HepG2 (cell line): ENCODE results near the gene AFAP1L2. TPM values are rescaled to one million over a fixed set of nuclear protein-coding genes. Genes with fewer than 3 reads are reported as not detected.

Source experiments
- ATAC-seq: fragments of 200-7000 bp; cut with Tn5 transposase; 3 replicates; pipeline ENCODE4 v1.9.1; 2020; ENCODE audit warnings: mild to moderate bottlenecking, moderate library complexity
- BruUV-seq: library from RNA; stranded (reverse); fragments of 400-500 nt; replicated peaks from 2 replicates; lab custom pipeline; 2021; lab: Mats Ljungman, UMichigan
- CTCF ChIA-PET: fragments of 300-600 bp; formaldehyde crosslinking; extraction: SDS; loops from one replicate; lab custom pipeline; 2021; ENCODE audit warnings: low total read pairs, inconsistent platforms, low intra/inter-chr PET ratio; lab: Yijun Ruan, JAX
- POLR2A ChIA-PET: fragments of 350-600 bp; sonication (Branson Sonifier 250); formaldehyde crosslinking; loops from one replicate; lab custom pipeline; 2020; ENCODE audit warnings: antibody characterized with exemption, inconsistent platforms; lab: Yijun Ruan, JAX
- DNase-seq: peaks from one replicate; pipeline ENCODE4 v3.0.0-alpha.2; 2015; ENCODE audit warnings: low spot score
- FAIRE-seq: peaks from 3 replicates; lab custom pipeline; 2011; peaks lifted over from hg19 to GRCh38; lab: Jason Lieb, UNC
- H2AFZ ChIP-seq: one replicate; pipeline ENCODE4 v1.6.1; 2011; ENCODE audit warnings: low read length, inconsistent platforms
- H3K27ac ChIP-seq: fragments of 300-600 bp; 3 replicates; pipeline ENCODE4 v1.8.0; 2011; ENCODE audit warnings: mixed run types, mild to moderate bottlenecking, mixed read lengths, low read length, inconsistent platforms; ENCODE audit not compliant: insufficient read depth; ENCODE audit errors: extremely low read length
- H3K27me3 ChIP-seq, 2 experiments: fragments of 200-600 bp in 1 of 2; 2 replicates in 1 of 2; 3 replicates in 1 of 2; pipeline versions ENCODE4 v1.6.0 to v1.8.0; 2011; ENCODE audit warnings: low read length in 2 of 2, mild to moderate bottlenecking in 2 of 2, moderate library complexity in 2 of 2, inconsistent platforms in 1 of 2; ENCODE audit not compliant: insufficient read depth in 2 of 2, control insufficient read depth in 1 of 2
- H3K36me3 ChIP-seq, 2 experiments: fragments of 200-600 bp in 1 of 2; replicated peaks in 1 of 2; 2 replicates in 1 of 2; 3 replicates in 1 of 2; pipeline versions ENCODE4 v1.5.1 to v1.8.0; 2011; ENCODE audit warnings: low read length in 2 of 2, inconsistent platforms in 1 of 2; ENCODE audit not compliant: insufficient read depth in 2 of 2, control insufficient read depth in 1 of 2
- H3K4me1 ChIP-seq: 2 replicates; pipeline ENCODE4 v1.5.1; 2012; ENCODE audit warnings: low read length, inconsistent platforms; ENCODE audit not compliant: insufficient read depth
- H3K4me2 ChIP-seq: 2 replicates; pipeline ENCODE4 v1.6.0; 2011; ENCODE audit warnings: low read depth, low read length, inconsistent platforms
- H3K4me3 ChIP-seq, 3 experiments: fragments of 200-600 bp in 1 of 3; sonication (generic), shearing (Covaris generic) in 1 of 3; replicated peaks in 1 of 3; 2 replicates each; pipeline ENCODE4 v1.5.1; 2011 to 2016; ENCODE audit warnings: low read length in 3 of 3, inconsistent platforms in 2 of 3, low read depth in 2 of 3, mild to moderate bottlenecking in 2 of 3, control low read depth in 1 of 3, mixed read lengths in 1 of 3; ENCODE audit not compliant: insufficient read depth in 1 of 3
- H3K79me2 ChIP-seq: one replicate; pipeline ENCODE4 v1.6.1; 2011; ENCODE audit warnings: low read length, inconsistent platforms; ENCODE audit not compliant: insufficient read depth
- H3K9ac ChIP-seq: 2 replicates; pipeline ENCODE4 v1.6.0; 2011; ENCODE audit warnings: mild to moderate bottlenecking, low read depth, low read length, inconsistent platforms; ENCODE audit not compliant: insufficient read depth
- H3K9me3 ChIP-seq: 2 replicates; pipeline ENCODE4 v1.5.1; 2012; ENCODE audit warnings: mild to moderate bottlenecking, low read length
- H4K20me1 ChIP-seq: 2 replicates; pipeline ENCODE4 v1.6.0; 2011; ENCODE audit warnings: inconsistent platforms, mild to moderate bottlenecking, low read length, moderate library complexity; ENCODE audit not compliant: insufficient read depth
- ATF7 ChIP-seq, 2 experiments: fragments of 450-650 bp in 1 of 2; sonication (generic) in 1 of 2; formaldehyde crosslinking in 1 of 2; IDR thresholded peaks; 2 replicates each; pipeline versions ENCODE4 v1.4.0 to v1.6.1; 2016 to 2020; ENCODE audit warnings: antibody characterized with exemption in 1 of 2, mild to moderate bottlenecking in 1 of 2, missing genetic modification reagents in 1 of 2
- NFIC ChIP-seq: IDR thresholded peaks from 2 replicates; pipeline ENCODE4 v1.6.1; 2012; ENCODE audit warnings: mild to moderate bottlenecking, low read length, inconsistent platforms
- NFYB ChIP-seq: sonication (generic); formaldehyde crosslinking; IDR thresholded peaks from 2 replicates; pipeline ENCODE4 v1.4.0; 2020; ENCODE audit warnings: missing genetic modification reagents
- RAD21 ChIP-seq: fragments of 450-650 bp; formaldehyde crosslinking; IDR thresholded peaks from 2 replicates; pipeline ENCODE4 v1.5.0; 2020; ENCODE audit warnings: mild to moderate bottlenecking
- RFX1 ChIP-seq: fragments of 450-650 bp; IDR thresholded peaks from 2 replicates; pipeline ENCODE4 v1.6.1; 2017
- TGIF2 ChIP-seq: IDR thresholded peaks from 2 replicates; pipeline ENCODE4 v1.6.1; 2016; ENCODE audit warnings: control low read depth, missing compliant biosample characterization
- ZBTB37 ChIP-seq: sonication (generic); formaldehyde crosslinking; IDR thresholded peaks from 2 replicates; pipeline ENCODE4 v1.4.0; 2020; ENCODE audit warnings: mild to moderate bottlenecking, missing genetic modification reagents
- ZNF124 ChIP-seq: sonication (generic); formaldehyde crosslinking; IDR thresholded peaks from 2 replicates; pipeline ENCODE4 v1.4.0; 2020; ENCODE audit warnings: missing genetic modification reagents
- WGBS: methylation state at CpG from one replicate; pipeline ENCODE4 v1.1.6; 2017; ENCODE audit warnings: low lambda C conversion rate; 5-methylcytosine and 5-hydroxymethylcytosine counted together
- in situ Hi-C: cut with HindIII; loops from 2 replicates; pipeline ENCODE4 v1.10.0; 2017; ENCODE audit warnings: low pct_unique_long_range_greater_than_20kb; ENCODE audit not compliant: extremely low pct_ligation_motif_present
- intact Hi-C: fragments of 100-400 bp; cut with micrococcal nuclease; formaldehyde crosslinking; loops from one replicate; pipeline ENCODE4 v1.10.0; 2022; ENCODE audit not compliant: unreplicated experiment
- polyA plus RNA-seq, 8 experiments: library from polyadenylated mRNA; depleted of rRNA in 3 of 8; stranded (reverse) in 7 of 8; unstranded in 1 of 8; fragments of >200 nt; fragmentation: Illumina TruSeq in 4 of 8; extraction: Trizol in 4 of 8; gene quantifications; 2 replicates each; pipeline versions ENCODE4 v1.2.1 to v1.2.3, GENCODE V29; 2011 to 2016; ENCODE audit warnings: low read depth in 4 of 8, missing spikeins in 1 of 8, mixed read lengths in 1 of 8; ENCODE audit not compliant: insufficient read depth in 1 of 8
- total RNA-seq, 5 experiments: library from RNA; depleted of rRNA; stranded (reverse); fragments of >200 nt; fragmentation: Illumina TruSeq; extraction: Trizol; gene quantifications; 2 replicates each; pipeline ENCODE4 v1.2.3, GENCODE V29; 2016; ENCODE audit warnings: low read depth in 1 of 5

AFAP1L2 gene
- total and polyA plus RNA-seq, 2 of the 13 experiments (the other 11 are each of a cell fraction or from before 2014, with no cell fraction given), result not detected

DNA sequence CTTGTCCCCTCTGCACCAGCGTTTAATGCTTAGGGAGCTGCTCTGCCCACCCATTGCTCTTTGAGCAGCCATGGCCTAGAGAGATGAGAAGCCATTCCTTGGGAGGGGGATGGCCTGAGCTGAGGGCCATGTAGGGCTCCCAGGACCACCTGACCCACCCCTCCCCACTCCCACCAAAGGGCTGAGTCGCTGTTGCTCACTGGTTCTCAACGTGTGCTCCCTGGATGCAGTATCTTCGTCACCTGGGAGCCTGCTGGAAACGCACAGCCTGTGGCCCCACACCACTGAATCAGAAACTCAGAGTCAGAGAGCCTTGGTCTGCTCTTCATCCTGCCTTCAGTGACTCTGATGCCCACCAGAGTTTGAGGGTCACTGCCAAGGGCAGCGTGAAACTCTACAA is 128.2 kb downstream of the AFAP1L2 start:
- Histone ChIP-seq H3K9ac (no peak overlapping the region), H3K27me3 (peaks cover 4 to 22% of the 10 kb centered on the region in 2 experiments; a peak in 3 of 5 replicates), H4K20me1 (no peaks in the 10 kb centered on the region), H3K9me3 (no peaks in the 10 kb centered on the region), H3K36me3 (no peaks in the 10 kb centered on the region), H3K4me3 (no peak overlapping the region), H3K79me2 (no peaks in the 10 kb centered on the region), H3K27ac (no peak overlapping the region), H3K4me1 (0 out of 2 replicates have a peak, but pooled peaks cover 4% of the 10 kb centered on the region), H2AFZ (no peak overlapping the region), H3K4me2 (no peak overlapping the region)
- no peak for FAIRE-seq
- CTCF ChIA-PET, result no interaction called here
- intact Hi-C loops, result no loop called here
- no peak for DNase-seq
- in situ Hi-C loops, result no loop called here
- no TSS peak for BruUV-seq
- WGBS, result 39% methylated on average over 3 of the region's 6 CpGs
- no peak for ATAC-seq
- no peak for TF ChIP-seq ZNF124 (CRISPR knock-in tag)
- TF ChIP-seq NFYB (CRISPR knock-in tag), result no peak
- TF ChIP-seq RAD21, result no peak
- no peak for TF ChIP-seq TGIF2
- no peak for TF ChIP-seq RFX1
- no peak for TF ChIP-seq ZBTB37 (CRISPR knock-in tag)
- POLR2A ChIA-PET, result no interaction called here

DNA sequence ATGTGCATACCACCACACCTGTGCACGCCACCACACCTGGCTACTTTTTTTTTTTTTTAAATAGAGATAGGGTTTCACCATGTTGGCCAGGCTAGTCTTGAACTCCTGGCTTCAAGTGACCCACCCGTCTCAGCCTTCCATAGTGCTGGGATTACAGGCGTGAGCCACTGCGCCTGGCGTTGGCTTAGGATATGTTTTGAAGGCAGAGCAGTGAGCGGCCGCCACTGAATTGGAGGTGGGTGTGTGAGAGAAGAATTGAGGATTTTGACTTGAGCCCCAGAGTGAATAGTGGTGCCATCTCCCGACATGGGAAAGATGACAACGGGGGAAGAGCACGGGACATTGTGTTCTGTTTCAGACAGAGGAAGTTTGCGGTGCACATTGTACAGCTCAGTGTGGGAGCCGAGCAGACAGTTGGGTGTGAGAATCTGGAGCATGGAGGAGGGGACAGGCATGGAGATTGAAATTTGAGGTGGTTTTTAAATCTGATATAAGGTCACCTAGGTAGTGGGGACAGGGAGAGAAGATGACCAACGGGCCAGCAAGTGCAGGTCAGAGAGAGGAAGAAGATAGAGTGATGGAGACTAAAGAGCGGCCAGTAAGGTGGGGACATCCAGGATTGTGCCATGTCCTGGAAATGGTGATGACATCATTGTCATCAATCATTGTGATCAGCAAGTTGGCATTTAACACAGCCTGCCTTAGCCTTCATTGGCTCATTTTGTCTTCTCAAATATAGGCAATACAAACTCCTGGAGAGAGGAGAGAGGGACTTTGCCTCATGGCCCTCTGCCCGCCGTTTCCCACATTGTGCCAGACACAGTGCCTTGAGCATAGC is 129.5 kb downstream of the AFAP1L2 start:
- no peak overlapping the region for H2AFZ ChIP-seq
- H3K36me3 ChIP-seq, result no peaks in the 10 kb centered on the region
- intact Hi-C loops, result no loop called here
- DNase-seq, result no peak
- no peaks in the 10 kb centered on the region for H3K79me2 ChIP-seq
- H3K4me3 ChIP-seq, result no peak overlapping the region
- no peaks in the 10 kb centered on the region for H4K20me1 ChIP-seq
- no peak overlapping the region for H3K27ac ChIP-seq
- H3K4me1 ChIP-seq, result 0 out of 2 replicates have a peak, but pooled peaks cover 6% of the 10 kb centered on the region
- TF ChIP-seq ATF7 (IDR thresholded peaks at IDR 0.05) (peak; percentile 89), ATF7 (CRISPR knock-in tag; IDR thresholded peaks at IDR 0.05) (no peak), NFIC (no peak)
- TF ChIP-seq, all 625 proteins: peak for 1
- Histone ChIP-seq H3K9ac (no peak overlapping the region), H3K4me2 (no peak overlapping the region), H3K27me3 (peaks cover 4 to 20% of the 10 kb centered on the region in 2 experiments; a peak in 3 of 5 replicates), H3K9me3 (no peaks in the 10 kb centered on the region)
- BruUV-seq, result no TSS peak
- FAIRE-seq (no peak), ATAC-seq (no peak)
- 53% methylated on average over 14 of the region's 16 CpGs for WGBS
- CTCF ChIA-PET, result no interaction called here
- in situ Hi-C loops, result no loop called here
- POLR2A ChIA-PET, result no interaction called here
